Upper lobe of right lung (tissue), 1 donor: Measurements from ENCODE around the gene COCH. TPM values are rescaled to one million over a fixed set of nuclear protein-coding genes. Genes with fewer than 3 reads are reported as not detected.
A peak's percentile ranks its signal among the peaks of the same experiment; 100 is the strongest.

Source experiments
- ATAC-seq: fragments of 200-7000 bp; cut with Tn5 transposase; one replicate; pipeline ENCODE4 v1.9.1; 2020; ENCODE audit warnings: mild to moderate bottlenecking, moderate library complexity
- DNase-seq: peaks from one replicate; pipeline ENCODE4 v3.0.0-alpha.2; 2020
- H3K27ac ChIP-seq: fragments of 200-600 bp; one replicate; pipeline ENCODE4 v1.8.0; 2022
- H3K27me3 ChIP-seq: fragments of 200-600 bp; one replicate; pipeline ENCODE4 v1.8.0; 2022; ENCODE audit warnings: mild to moderate bottlenecking
- H3K36me3 ChIP-seq: fragments of 200-600 bp; one replicate; pipeline ENCODE4 v1.8.0; 2022
- H3K4me1 ChIP-seq: fragments of 200-600 bp; one replicate; pipeline ENCODE4 v1.8.0; 2022
- H3K4me3 ChIP-seq: fragments of 200-600 bp; one replicate; pipeline ENCODE4 v1.8.0; 2022; ENCODE audit warnings: mild to moderate bottlenecking
- H3K9me3 ChIP-seq: fragments of 200-600 bp; one replicate; pipeline ENCODE4 v1.8.0; 2022
- intact Hi-C: fragments of 100-400 bp; cut with DNase I; formaldehyde crosslinking; loops from one replicate; pipeline ENCODE4 v1.11.0; 2022
- total RNA-seq: library from RNA; stranded (reverse); fragmentation: NEBNext Ultra II Directional; extraction: Animal tissue kit (Norgen Biotek cat#: 25700); gene quantifications from one replicate; pipeline ENCODE4 v1.2.1, GENCODE V29; 2021
- TF ChIP-seq, protein P1 (sequence below): fragments of 200-600 bp; IDR thresholded peaks from one replicate; pipeline ENCODE4 v1.8.0; 2022; ENCODE audit warnings: antibody characterized with exemption
- donor health status: DM: no; HTN: yes; CAD: no; lungs with severe emphysema.

COCH gene
- total RNA-seq, 1 donor from 2014 or later: 0.38 TPM

DNA sequence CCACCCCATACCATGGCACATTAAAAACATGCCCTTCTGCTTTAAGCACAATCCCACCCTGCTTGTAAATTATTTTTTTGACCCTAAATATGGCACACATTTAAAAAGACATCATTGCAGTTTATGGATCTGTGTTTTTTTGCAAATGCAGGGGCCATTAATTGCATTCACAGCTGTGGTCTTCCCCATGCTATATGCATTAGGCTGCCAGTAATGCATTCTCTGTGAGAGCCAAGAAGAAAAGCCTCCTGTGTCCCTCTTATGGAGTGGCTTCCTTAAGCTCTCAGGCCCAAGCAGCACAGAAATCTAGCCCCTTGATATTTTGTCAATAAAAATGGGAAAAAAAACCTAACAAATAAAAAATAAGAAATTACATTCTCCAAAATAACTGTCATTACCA lies 20.4 kb upstream of the COCH start:
- TF ChIP-seq, protein P1, sequence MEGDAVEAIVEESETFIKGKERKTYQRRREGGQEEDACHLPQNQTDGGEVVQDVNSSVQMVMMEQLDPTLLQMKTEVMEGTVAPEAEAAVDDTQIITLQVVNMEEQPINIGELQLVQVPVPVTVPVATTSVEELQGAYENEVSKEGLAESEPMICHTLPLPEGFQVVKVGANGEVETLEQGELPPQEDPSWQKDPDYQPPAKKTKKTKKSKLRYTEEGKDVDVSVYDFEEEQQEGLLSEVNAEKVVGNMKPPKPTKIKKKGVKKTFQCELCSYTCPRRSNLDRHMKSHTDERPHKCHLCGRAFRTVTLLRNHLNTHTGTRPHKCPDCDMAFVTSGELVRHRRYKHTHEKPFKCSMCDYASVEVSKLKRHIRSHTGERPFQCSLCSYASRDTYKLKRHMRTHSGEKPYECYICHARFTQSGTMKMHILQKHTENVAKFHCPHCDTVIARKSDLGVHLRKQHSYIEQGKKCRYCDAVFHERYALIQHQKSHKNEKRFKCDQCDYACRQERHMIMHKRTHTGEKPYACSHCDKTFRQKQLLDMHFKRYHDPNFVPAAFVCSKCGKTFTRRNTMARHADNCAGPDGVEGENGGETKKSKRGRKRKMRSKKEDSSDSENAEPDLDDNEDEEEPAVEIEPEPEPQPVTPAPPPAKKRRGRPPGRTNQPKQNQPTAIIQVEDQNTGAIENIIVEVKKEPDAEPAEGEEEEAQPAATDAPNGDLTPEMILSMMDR: no peak
- Histone ChIP-seq H3K36me3 (no peaks in the 10 kb centered on the region), H3K27ac (no peak overlapping the region), H3K9me3 (no peaks in the 10 kb centered on the region), H3K4me3 (no peak overlapping the region), H3K4me1 (no peaks in the 10 kb centered on the region), H3K27me3 (no peaks in the 10 kb centered on the region)
- ATAC-seq: no peak
- no peak for DNase-seq
- intact Hi-C loops: no loop called here

DNA sequence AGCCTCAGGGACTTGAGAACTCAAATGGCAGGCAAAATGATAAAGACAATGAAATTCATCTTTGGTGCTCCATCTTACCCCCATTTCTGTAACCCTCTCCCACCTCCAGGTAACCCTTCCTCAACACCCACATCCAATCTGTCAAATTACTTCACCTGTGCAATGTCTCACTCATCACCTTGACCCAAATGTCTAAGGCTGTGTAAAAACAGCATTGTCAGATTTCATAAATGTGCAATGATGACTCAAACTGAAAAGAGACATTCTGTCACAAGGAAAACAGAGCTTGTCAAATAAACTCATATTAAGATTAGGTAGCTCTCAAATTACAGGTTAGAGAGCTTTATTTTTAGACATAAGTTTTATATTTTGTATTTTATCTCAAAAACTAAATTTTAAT lies 19.9 kb upstream of the COCH start:
- no peak overlapping the region for H3K4me3 ChIP-seq
- ATAC-seq: no peak
- no peaks in the 10 kb centered on the region for H3K9me3 ChIP-seq
- intact Hi-C loops: no loop called here
- no peaks in the 10 kb centered on the region for H3K36me3 ChIP-seq
- no peak for DNase-seq
- no peak overlapping the region for H3K27ac ChIP-seq
- no peaks in the 10 kb centered on the region for H3K4me1 ChIP-seq
- H3K27me3 ChIP-seq: no peaks in the 10 kb centered on the region
- TF ChIP-seq, protein P1: no peak

DNA sequence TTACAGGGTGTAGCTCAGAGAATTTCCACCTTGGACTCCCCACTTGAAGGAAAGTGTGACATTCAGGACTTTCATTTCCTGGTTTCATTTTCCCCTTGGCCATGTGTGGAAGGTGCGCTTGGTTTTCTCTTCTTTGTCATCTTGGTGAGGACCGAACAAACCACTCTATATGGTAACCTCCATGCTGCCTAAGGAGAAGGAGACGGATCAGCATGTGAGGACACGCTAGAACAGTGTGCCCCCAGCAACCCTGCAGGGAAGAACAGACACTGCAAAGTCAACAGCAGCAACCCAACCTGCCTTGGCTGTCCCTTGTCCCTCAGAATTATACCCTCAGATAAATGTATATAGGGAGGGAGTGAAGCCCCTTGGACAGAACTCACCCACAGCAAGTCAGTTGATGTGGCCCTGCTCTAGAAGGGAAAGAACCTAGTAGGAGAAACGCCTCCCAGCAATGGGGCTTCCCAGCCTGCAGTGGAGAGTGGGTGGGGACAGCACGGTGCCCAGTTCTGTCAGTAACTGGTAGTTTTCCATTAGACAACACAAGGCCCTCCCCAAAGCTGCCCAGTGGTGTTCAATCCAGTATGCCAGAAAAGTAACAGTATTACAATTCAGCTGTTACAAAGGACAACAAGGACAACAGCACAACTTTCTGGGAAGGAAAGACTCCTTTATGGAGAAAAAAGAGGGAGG lies 18.9 kb upstream of the COCH start:
- no peaks in the 10 kb centered on the region for H3K27me3 ChIP-seq
- no peaks in the 10 kb centered on the region for H3K36me3 ChIP-seq
- ATAC-seq (peak; percentile 24), DNase-seq (no peak)
- H3K9me3 ChIP-seq: no peaks in the 10 kb centered on the region
- H3K4me1 ChIP-seq: no peaks in the 10 kb centered on the region
- intact Hi-C loops: no loop called here
- TF ChIP-seq, protein P1: no peak
- H3K4me3 ChIP-seq: no peak overlapping the region
- H3K27ac ChIP-seq: no peak overlapping the region

DNA sequence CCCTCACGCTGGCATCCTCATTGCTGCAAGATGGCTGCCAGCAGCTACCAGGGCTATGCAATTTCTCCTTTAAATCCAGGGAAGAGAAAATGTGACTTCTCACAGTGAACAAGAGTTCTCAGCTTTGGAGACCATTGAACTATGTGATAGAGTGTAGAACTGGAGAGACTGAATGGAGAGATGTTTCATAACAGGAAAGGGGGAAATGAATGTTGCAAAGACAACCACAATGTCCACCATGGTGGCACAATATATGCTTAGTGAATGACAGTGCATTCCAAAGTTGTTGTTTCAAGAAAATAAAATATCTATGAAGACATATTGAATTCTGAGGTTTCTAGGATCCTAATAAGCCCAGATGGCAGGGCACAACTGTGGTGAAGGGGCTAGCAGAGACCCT lies 13.2 kb upstream of the COCH start:
- intact Hi-C loops: no loop called here
- no peak overlapping the region for H3K27ac ChIP-seq
- no peaks in the 10 kb centered on the region for H3K36me3 ChIP-seq
- peak; percentile 36 for ATAC-seq
- H3K4me1 ChIP-seq: no peaks in the 10 kb centered on the region
- TF ChIP-seq, protein P1: no peak
- H3K9me3 ChIP-seq: no peaks in the 10 kb centered on the region
- DNase-seq: no peak
- H3K27me3 ChIP-seq: peaks cover 4% of the 10 kb centered on the region
- no peak overlapping the region for H3K4me3 ChIP-seq

DNA sequence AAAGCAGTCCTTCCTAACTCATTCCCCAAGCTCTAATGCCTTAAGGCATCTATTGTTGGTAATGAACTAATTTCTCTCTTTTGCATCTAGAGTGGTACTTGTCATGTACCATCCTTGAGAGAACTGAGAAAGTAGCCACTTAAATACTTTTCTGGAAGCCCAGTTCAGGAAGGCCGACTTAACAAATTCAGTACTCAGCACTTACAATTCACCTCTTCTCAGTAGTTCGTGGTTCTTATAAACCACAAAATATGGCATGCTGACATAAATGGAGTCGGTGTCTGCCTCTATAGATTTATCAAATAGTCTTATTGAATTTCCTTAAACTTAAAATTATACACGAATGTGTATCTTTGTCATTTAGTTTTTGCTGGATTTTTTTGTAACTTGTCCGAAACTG lies 9.4 kb upstream of the COCH start:
- no peak overlapping the region for H3K4me3 ChIP-seq
- H3K4me1 ChIP-seq: no peaks in the 10 kb centered on the region
- H3K9me3 ChIP-seq: no peaks in the 10 kb centered on the region
- H3K27me3 ChIP-seq: peaks cover 4% of the 10 kb centered on the region
- ATAC-seq (no peak), DNase-seq (no peak)
- H3K27ac ChIP-seq: no peak overlapping the region
- intact Hi-C loops: no loop called here
- no peaks in the 10 kb centered on the region for H3K36me3 ChIP-seq
- TF ChIP-seq, protein P1: no peak

DNA sequence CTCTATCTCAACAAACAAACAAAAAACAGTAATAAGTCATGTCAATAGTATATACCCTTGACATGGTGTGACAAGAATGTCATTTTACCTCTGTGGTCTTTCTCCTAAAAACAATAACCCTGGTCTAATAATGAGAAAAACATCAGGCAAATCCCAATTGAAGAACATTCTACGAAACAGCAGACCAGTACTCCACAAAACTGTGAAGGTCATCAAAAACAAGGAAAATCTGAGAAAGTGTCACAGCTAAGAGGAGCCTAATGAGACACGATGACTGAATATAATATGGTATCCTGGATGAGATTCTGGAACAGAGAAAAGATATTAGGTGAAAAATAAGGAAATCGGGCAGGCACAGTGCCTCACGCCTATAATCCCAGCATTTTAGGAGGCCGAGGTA lies 5.6 kb upstream of the COCH start:
- intact Hi-C loops: no loop called here
- Histone ChIP-seq H3K27me3 (peaks cover 20% of the 10 kb centered on the region), H3K27ac (no peak overlapping the region), H3K36me3 (no peaks in the 10 kb centered on the region), H3K4me1 (no peaks in the 10 kb centered on the region), H3K9me3 (no peaks in the 10 kb centered on the region), H3K4me3 (no peak overlapping the region)
- no peak for ATAC-seq
- DNase-seq: no peak
- TF ChIP-seq, protein P1: no peak
